Kidney epithelial cell (primary cell): ENCODE measurements around the gene CRIP3. TPM values are rescaled to one million over a fixed set of nuclear protein-coding genes. Genes with fewer than 3 reads are reported as not detected.

ENCODE experiments used
- DNase-seq: peaks from one replicate; pipeline ENCODE4 v3.0.0-alpha.2; 2010; ENCODE audit warnings: low read depth
- H3K27me3 ChIP-seq: 2 replicates; pipeline ENCODE4 v1.6.0; 2011; ENCODE audit warnings: low read length; ENCODE audit not compliant: control insufficient read depth, insufficient read depth
- H3K36me3 ChIP-seq: 2 replicates; pipeline ENCODE4 v1.5.1; 2011; ENCODE audit warnings: low read length; ENCODE audit not compliant: control insufficient read depth, insufficient read depth
- H3K4me3 ChIP-seq: 2 replicates; pipeline ENCODE4 v1.5.1; 2011; ENCODE audit warnings: low read depth, mild to moderate bottlenecking, control low read depth, low read length
- CTCF ChIP-seq: IDR thresholded peaks from 2 replicates; pipeline ENCODE4 v1.5.1; 2011; ENCODE audit warnings: mild to moderate bottlenecking, moderate library complexity, low read length, control low read depth, inconsistent platforms; ENCODE audit not compliant: insufficient read depth, poor library complexity, severe bottlenecking
- total RNA-seq: library from RNA; depleted of rRNA; stranded (reverse); fragments of >200 nt; gene quantifications from 2 replicates; pipeline ENCODE4 v1.2.3, GENCODE V29; 2015

The CRIP3 gene
- total RNA-seq, 1 donor from 2014 or later = 0.67 TPM

GRCh38 chr6:43298565-43299337 is 9.9 kb downstream of the CRIP3 start:
- no peaks in the 10 kb centered on the region for H3K36me3 ChIP-seq
- no peak for TF ChIP-seq CTCF
- DNase-seq = no peak
- H3K4me3 ChIP-seq = no peak overlapping the region
- H3K27me3 ChIP-seq = peaks cover 34% of the 10 kb centered on the region

GRCh38 chr6:43297644-43298564 is 10.7 kb downstream of the CRIP3 start, which contains the start of gene SLC22A7:
TSS of gene SLC22A7 (plus strand) at chr6:43298260. CDS start at chr6:43298359, 99 bp downstream.
- no peak for DNase-seq
- Histone ChIP-seq H3K36me3 (no peaks in the 10 kb centered on the region), H3K27me3 (peaks cover 34% of the 10 kb centered on the region), H3K4me3 (no peak within 1 kb of the TSS)
- no peak for TF ChIP-seq CTCF

- Histone ChIP-seq H3K36me3 (no peaks in the 10 kb centered on the region), H3K4me3 (no peak overlapping the region), H3K27me3 (peaks cover 35% of the 10 kb centered on the region)
- TF ChIP-seq CTCF = no peak
- DNase-seq = no peak
Measured at GRCh38 chr6:43296780-43297497, 11.7 kb downstream of the CRIP3 start.

- H3K27me3 ChIP-seq = peaks cover 28% of the 10 kb centered on the region
- DNase-seq = no peak
- no peak for TF ChIP-seq CTCF
Measured at GRCh38 chr6:43295456-43295855, 13.2 kb downstream of the CRIP3 start.

GRCh38 chr6:43294536-43294935 is 14.1 kb downstream of the CRIP3 start:
- Histone ChIP-seq H3K4me3 (no peak overlapping the region), H3K36me3 (no peaks in the 10 kb centered on the region), H3K27me3 (peaks cover 22% of the 10 kb centered on the region)
- no peak for TF ChIP-seq CTCF
- DNase-seq = no peak

More at GRCh38 chr6:43295456-43295855, 13.2 kb downstream of the CRIP3 start:
- Histone ChIP-seq H3K36me3 (no peaks in the 10 kb centered on the region), H3K4me3 (no peak overlapping the region)
